Panc1 (cell line): Measurements from ENCODE around the gene CELF6. TPM values are rescaled to one million over a fixed set of nuclear protein-coding genes. Genes with fewer than 3 reads are reported as not detected.

Source experiments
- ATAC-seq: fragments of 200-7000 bp; cut with Tn5 transposase; 2 replicates; pipeline ENCODE4 v1.9.1; 2020; ENCODE audit warnings: mild to moderate bottlenecking, moderate library complexity
- BruUV-seq: library from RNA; stranded (reverse); fragments of 400-500 nt; replicated peaks from 2 replicates; lab custom pipeline; 2021; lab: Mats Ljungman, UMichigan
- CTCF ChIA-PET: fragments of 300-600 bp; sonication (Branson Sonifier 250); formaldehyde crosslinking; loops from one replicate; lab custom pipeline; 2022; ENCODE audit warnings: antibody characterized with exemption; lab: Charles Lee
- POLR2A ChIA-PET: fragments of 300-600 bp; sonication (Branson Sonifier 250); formaldehyde crosslinking; loops from one replicate; lab custom pipeline; 2022; ENCODE audit warnings: antibody characterized with exemption; lab: Charles Lee
- DNase-seq: peaks from one replicate; pipeline ENCODE4 v3.0.0-alpha.2; 2010; ENCODE audit warnings: low read depth, low spot score
- H3K27ac ChIP-seq: 2 replicates; pipeline ENCODE4 v1.5.1; 2011; ENCODE audit warnings: mild to moderate bottlenecking, low read length, inconsistent platforms
- H3K27me3 ChIP-seq: fragments of 200-500 bp; sonication (Bioruptor generic); 2 replicates; pipeline ENCODE4 v1.6.0; 2014; ENCODE audit warnings: low read length, inconsistent platforms; ENCODE audit not compliant: control insufficient read depth, insufficient read depth
- H3K36me3 ChIP-seq: fragments of 200-500 bp; sonication (Bioruptor generic); 2 replicates; pipeline ENCODE4 v1.5.1; 2014; ENCODE audit warnings: inconsistent platforms, mild to moderate bottlenecking, low read length, moderate library complexity; ENCODE audit not compliant: control insufficient read depth, insufficient read depth
- H3K4me1 ChIP-seq: 2 replicates; pipeline ENCODE4 v1.5.1; 2011; ENCODE audit warnings: inconsistent platforms, mild to moderate bottlenecking, low read length, moderate library complexity; ENCODE audit not compliant: control insufficient read depth, insufficient read depth
- H3K4me3 ChIP-seq, 2 experiments: 2 replicates each; pipeline ENCODE4 v1.5.1; 2011 to 2012; ENCODE audit warnings: low read depth in 2 of 2, low read length in 2 of 2, mild to moderate bottlenecking in 2 of 2, inconsistent platforms in 1 of 2, moderate library complexity in 1 of 2
- H3K9me3 ChIP-seq: fragments of 200-500 bp; sonication (Bioruptor generic); 2 replicates; pipeline ENCODE4 v1.5.1; 2014; ENCODE audit warnings: low read depth, mild to moderate bottlenecking, inconsistent platforms, low read length, moderate library complexity; ENCODE audit not compliant: control insufficient read depth, insufficient read depth
- POLR2AphosphoS5 ChIP-seq: IDR thresholded peaks from 2 replicates; pipeline ENCODE4 v1.6.1; 2012; ENCODE audit warnings: mild to moderate bottlenecking, low read depth, low read length, moderate library complexity
- SIN3A ChIP-seq: IDR thresholded peaks from 2 replicates; pipeline ENCODE4 v1.6.1; 2012; ENCODE audit warnings: low read depth, mild to moderate bottlenecking, low read length, moderate library complexity, borderline replicate concordance; ENCODE audit not compliant: insufficient read depth
- TCF7L2 ChIP-seq: IDR thresholded peaks from 2 replicates; pipeline ENCODE4 v1.6.1; 2011; ENCODE audit warnings: mild to moderate bottlenecking, low read depth, low read length, inconsistent platforms
- in situ Hi-C: cut with HindIII; loops from 2 replicates; pipeline ENCODE4 v1.10.0; 2016; ENCODE audit warnings: low sequenced_read_pairs, low pct_unique_long_range_greater_than_20kb
- intact Hi-C: fragments of 100-400 bp; cut with micrococcal nuclease; formaldehyde crosslinking; loops from one replicate; pipeline ENCODE4 v1.10.0; 2022; ENCODE audit not compliant: unreplicated experiment
- total RNA-seq: library from RNA; stranded (reverse); gene quantifications from one replicate; pipeline ENCODE4 v1.2.1, GENCODE V29; 2021; ENCODE audit not compliant: unreplicated experiment
- TF ChIP-seq, protein P1 (sequence below): fragments of 450-650 bp; IDR thresholded peaks from 2 replicates; pipeline ENCODE4 v1.5.1; 2017; ENCODE audit warnings: mild to moderate bottlenecking
- TF ChIP-seq, protein P2 (sequence below), 2 experiments: IDR thresholded peaks; 2 replicates each; pipeline ENCODE4 v1.6.1; 2011 to 2012; ENCODE audit warnings: low read depth in 2 of 2, control low read depth in 1 of 2, low read length in 1 of 2, mild to moderate bottlenecking in 1 of 2, moderate library complexity in 1 of 2; ENCODE audit not compliant: insufficient read depth in 1 of 2

CELF6 gene
- total RNA-seq, 1 experiment from 2014 or later: not detected

DNA sequence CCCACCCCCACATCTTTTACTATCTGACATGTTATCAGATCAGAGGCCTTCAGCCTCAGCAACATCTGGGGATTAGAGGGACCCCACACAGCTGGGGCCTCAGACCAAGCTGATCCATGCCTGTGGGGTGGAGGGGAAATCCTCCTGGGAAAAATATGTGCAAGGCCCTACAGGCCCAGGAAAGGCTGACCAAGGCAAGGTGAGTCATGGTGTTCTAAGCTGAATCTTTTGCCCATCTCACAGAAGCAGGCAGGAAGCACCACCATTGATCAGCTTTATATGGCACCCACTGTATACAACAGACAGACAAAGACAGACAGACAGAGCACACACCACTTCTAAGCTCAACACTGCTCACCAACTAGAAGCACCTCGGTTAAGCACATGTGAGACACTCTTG lies 35.2 kb downstream of the CELF6 start:
- POLR2A ChIA-PET: no interaction called here
- no peak for DNase-seq
- Histone ChIP-seq H3K36me3 (no peaks in the 10 kb centered on the region), H3K4me1 (no peaks in the 10 kb centered on the region), H3K4me3 (no peak overlapping the region), H3K9me3 (no peaks in the 10 kb centered on the region), H3K27ac (no peak overlapping the region), H3K27me3 (no peaks in the 10 kb centered on the region)
- ATAC-seq: no peak
- in situ Hi-C loops (no loop called here), intact Hi-C loops (no loop called here)
- no peak for TF ChIP-seq POLR2AphosphoS5
- TF ChIP-seq, protein P1, sequence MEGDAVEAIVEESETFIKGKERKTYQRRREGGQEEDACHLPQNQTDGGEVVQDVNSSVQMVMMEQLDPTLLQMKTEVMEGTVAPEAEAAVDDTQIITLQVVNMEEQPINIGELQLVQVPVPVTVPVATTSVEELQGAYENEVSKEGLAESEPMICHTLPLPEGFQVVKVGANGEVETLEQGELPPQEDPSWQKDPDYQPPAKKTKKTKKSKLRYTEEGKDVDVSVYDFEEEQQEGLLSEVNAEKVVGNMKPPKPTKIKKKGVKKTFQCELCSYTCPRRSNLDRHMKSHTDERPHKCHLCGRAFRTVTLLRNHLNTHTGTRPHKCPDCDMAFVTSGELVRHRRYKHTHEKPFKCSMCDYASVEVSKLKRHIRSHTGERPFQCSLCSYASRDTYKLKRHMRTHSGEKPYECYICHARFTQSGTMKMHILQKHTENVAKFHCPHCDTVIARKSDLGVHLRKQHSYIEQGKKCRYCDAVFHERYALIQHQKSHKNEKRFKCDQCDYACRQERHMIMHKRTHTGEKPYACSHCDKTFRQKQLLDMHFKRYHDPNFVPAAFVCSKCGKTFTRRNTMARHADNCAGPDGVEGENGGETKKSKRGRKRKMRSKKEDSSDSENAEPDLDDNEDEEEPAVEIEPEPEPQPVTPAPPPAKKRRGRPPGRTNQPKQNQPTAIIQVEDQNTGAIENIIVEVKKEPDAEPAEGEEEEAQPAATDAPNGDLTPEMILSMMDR: no peak
- TF ChIP-seq, protein P2, sequence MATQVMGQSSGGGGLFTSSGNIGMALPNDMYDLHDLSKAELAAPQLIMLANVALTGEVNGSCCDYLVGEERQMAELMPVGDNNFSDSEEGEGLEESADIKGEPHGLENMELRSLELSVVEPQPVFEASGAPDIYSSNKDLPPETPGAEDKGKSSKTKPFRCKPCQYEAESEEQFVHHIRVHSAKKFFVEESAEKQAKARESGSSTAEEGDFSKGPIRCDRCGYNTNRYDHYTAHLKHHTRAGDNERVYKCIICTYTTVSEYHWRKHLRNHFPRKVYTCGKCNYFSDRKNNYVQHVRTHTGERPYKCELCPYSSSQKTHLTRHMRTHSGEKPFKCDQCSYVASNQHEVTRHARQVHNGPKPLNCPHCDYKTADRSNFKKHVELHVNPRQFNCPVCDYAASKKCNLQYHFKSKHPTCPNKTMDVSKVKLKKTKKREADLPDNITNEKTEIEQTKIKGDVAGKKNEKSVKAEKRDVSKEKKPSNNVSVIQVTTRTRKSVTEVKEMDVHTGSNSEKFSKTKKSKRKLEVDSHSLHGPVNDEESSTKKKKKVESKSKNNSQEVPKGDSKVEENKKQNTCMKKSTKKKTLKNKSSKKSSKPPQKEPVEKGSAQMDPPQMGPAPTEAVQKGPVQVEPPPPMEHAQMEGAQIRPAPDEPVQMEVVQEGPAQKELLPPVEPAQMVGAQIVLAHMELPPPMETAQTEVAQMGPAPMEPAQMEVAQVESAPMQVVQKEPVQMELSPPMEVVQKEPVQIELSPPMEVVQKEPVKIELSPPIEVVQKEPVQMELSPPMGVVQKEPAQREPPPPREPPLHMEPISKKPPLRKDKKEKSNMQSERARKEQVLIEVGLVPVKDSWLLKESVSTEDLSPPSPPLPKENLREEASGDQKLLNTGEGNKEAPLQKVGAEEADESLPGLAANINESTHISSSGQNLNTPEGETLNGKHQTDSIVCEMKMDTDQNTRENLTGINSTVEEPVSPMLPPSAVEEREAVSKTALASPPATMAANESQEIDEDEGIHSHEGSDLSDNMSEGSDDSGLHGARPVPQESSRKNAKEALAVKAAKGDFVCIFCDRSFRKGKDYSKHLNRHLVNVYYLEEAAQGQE (IDR thresholded peaks at IDR 0.05; ENCODE audit: insufficient read depth in 1 of 2, low read depth in 2 of 2, low read length in 1 of 2): no peak
- no peak for TF ChIP-seq TCF7L2
- TF ChIP-seq SIN3A: no peak
- CTCF ChIA-PET: no interaction called here
- BruUV-seq: no TSS peak

DNA sequence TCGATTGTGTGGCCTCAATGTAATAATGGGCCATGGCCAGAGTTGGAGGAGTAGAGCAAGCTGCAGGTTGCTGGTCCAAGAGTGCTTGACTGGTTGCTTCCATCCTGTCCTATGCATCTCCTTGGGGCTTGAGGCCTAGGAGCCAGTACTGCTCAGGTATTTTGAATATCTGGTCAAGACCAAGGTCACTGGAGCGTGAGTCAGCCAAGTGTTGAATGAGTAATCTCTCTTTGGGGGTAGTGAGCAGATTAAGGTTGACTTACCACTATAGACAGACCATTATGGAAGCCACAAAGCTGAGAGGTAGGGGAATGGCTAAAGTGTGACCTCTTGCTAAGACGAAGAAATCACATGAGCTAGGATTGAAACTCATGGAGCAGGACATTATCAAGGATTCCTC lies 38.2 kb downstream of the CELF6 start:
- ATAC-seq: no peak
- no peaks in the 10 kb centered on the region for H3K4me1 ChIP-seq
- no peak for DNase-seq
- H3K4me3 ChIP-seq: no peak overlapping the region
- H3K27ac ChIP-seq: no peak overlapping the region
- no TSS peak for BruUV-seq
- no peaks in the 10 kb centered on the region for H3K36me3 ChIP-seq
- in situ Hi-C loops (no loop called here), intact Hi-C loops (no loop called here)
- no peaks in the 10 kb centered on the region for H3K9me3 ChIP-seq
- H3K27me3 ChIP-seq: no peaks in the 10 kb centered on the region
- POLR2A ChIA-PET: no interaction called here
- no peak for TF ChIP-seq TCF7L2
- TF ChIP-seq, protein P1: no peak
- TF ChIP-seq, protein P2 (IDR thresholded peaks at IDR 0.05; ENCODE audit: insufficient read depth in 1 of 2, low read depth in 2 of 2, low read length in 1 of 2): no peak
- no peak for TF ChIP-seq SIN3A
- no peak for TF ChIP-seq POLR2AphosphoS5
- CTCF ChIA-PET: no interaction called here
